Left kidney (tissue), 8 donors: ENCODE data around the gene TMEM238L. TPM values are rescaled to one million over a fixed set of nuclear protein-coding genes. Genes with fewer than 3 reads are reported as not detected.
"Not testable (repeated sequence)": the region's sequence is repeated elsewhere in the genome, so short reads cannot be mapped to it uniquely, and the experiment has no call there.

ENCODE experiments used
- DNase-seq: peaks from one replicate; pipeline ENCODE4 v3.0.0-alpha.2; 2013
- long read RNA-seq, 8 donors: transcript quantifications; one replicate each; lab custom pipeline, GENCODE V29; 2026
- polyA plus RNA-seq: library from polyadenylated mRNA; unstranded; fragments of 120-200 nt; gene quantifications from one replicate; pipeline ENCODE4 v1.2.1, GENCODE V29; 2013; ENCODE audit not compliant: insufficient read length

The TMEM238L gene, protein sequence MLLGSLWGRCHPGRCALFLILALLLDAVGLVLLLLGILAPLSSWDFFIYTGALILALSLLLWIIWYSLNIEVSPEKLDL
- 3.3 TPM for polyA plus RNA-seq
- long read RNA-seq, donor 1, partial matches to known transcripts = 0 of 1 reads
- long read RNA-seq, donor 1, other reads (novel, unspliced or antisense) = 0 of 1 reads
- long read RNA-seq, donor 2, partial matches to known transcripts = 0 of 4 reads
- long read RNA-seq, donor 2, other reads (novel, unspliced or antisense) = 0 of 4 reads
- long read RNA-seq, donor 3, partial matches to known transcripts = 0 of 1 reads
- long read RNA-seq, donor 3, other reads (novel, unspliced or antisense) = 0 of 1 reads
- long read RNA-seq, donor 4 = 0 reads
- long read RNA-seq, donor 5, partial matches to known transcripts = 0 of 2 reads
- long read RNA-seq, donor 5, other reads (novel, unspliced or antisense) = 0 of 2 reads
- long read RNA-seq, donor 6 = 0 reads
- long read RNA-seq, donor 7, partial matches to known transcripts = 0 of 2 reads
- long read RNA-seq, donor 7, other reads (novel, unspliced or antisense) = 0 of 2 reads
- long read RNA-seq, donor 8, partial matches to known transcripts = 0 of 2 reads
- long read RNA-seq, donor 8, other reads (novel, unspliced or antisense) = 0 of 2 reads

DNA sequence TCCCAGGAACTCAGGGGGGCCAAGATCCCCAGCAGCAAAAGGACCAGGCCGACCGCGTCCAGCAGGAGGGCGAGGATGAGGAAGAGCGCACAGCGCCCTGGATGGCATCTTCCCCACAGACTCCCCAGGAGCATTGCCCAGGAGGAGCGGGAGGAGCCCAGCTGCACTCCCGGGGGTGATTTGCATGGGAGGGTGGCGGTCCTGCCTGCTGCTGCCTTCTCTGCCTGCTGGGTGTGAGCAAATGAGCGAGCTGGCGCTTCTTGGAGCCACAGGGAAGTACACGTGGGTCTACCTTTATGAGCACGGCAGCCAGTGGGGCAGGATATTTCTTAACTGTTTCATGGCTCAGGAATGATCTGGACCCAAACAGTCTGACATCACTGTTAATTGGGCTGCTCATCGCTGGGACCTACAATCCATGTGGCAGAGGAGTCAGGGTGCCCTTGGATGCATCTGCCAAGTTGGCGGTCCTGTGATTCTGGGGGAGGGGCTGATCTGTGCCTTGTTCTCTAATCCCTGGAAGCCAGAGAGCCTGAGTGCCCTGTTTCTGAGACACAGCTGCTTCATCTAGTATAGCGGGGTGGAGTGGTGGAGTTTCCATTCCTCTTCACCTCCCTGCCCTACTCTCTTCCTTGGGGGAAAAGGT is at the start of gene TMEM238L:
Gene TMEM238L (minus strand): TSS at position 270 of the 646 bp plus-strand sequence. CDS start 136 bp downstream, at position 134.
- DNase-seq = no peak

DNA sequence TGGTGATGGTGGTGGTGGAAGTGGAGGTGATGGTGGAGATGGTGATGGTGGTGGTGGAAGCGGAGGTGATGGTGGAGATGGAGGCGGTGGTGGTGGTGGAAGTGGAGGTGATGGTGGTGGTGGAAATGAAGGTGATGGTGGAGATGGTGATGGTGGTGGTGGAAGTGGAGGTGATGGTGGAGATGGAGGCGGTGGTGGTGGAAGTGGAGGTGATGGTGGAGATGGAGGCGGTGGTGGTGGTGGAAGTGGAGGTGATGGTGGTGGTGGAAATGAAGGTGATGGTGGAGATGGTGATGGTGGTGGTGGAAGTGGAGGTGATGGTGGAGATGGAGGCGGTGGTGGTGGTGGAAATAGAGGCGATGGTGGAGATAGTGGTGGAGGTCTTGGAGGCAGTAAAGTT is 42.7 kb upstream of the TMEM238L start:
- not testable (repeated sequence) for DNase-seq

DNA sequence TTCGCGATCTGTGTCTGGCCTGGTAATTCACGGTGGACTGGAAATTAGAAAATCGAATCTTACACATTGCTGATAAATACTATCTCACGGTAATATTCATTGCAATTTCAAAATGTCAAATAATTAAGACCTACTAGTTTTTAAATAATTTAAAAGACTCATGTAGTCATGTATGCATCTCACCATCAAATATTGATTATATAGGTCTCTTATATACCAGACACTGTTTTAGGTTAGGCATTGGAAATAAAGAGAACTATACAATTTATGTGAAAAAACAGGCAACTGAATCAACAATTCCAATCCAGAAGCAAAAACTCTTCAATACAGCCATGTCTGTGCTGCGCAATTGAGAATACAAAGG is 41.5 kb upstream of the TMEM238L start:
- no peak for DNase-seq

DNA sequence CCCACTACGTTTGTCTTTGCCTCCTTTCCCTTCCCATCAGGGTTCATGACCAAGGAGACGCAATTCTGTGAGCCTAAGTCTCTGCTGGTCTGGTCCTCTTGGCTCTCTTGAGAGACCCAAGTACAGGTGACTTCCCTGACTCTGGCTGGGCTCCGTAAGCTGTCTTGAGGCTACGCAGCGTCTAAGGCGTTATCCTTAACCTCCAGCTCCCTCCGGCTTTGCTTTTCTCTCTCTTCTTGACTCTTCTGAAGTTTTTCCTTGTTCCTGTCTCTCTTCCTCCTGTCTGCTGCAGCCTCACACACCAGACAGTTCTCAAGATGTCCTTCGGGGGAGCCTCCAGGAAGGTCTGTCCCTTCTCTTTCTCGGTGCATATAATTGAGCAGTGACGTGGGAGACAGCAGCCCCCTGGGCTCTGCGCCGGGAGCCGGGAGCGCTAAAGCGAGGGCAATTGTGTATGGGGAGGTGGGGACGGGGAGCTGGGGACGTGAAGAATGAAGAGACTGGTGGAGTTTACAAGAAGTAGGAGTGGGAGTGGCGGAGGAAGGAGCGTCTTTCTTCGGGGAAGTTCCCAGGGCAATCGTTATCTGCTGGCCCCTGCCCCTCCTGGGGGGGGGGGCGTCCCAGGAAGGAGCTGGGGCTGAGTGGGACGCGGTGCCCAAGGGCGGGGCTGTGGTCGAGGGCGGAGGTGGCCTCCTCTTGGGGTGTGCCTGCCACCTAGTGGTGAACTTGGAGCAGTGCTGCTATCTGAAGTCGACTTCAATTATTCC is 40.9 kb upstream of the TMEM238L start:
- peak; percentile 63 for DNase-seq

DNA sequence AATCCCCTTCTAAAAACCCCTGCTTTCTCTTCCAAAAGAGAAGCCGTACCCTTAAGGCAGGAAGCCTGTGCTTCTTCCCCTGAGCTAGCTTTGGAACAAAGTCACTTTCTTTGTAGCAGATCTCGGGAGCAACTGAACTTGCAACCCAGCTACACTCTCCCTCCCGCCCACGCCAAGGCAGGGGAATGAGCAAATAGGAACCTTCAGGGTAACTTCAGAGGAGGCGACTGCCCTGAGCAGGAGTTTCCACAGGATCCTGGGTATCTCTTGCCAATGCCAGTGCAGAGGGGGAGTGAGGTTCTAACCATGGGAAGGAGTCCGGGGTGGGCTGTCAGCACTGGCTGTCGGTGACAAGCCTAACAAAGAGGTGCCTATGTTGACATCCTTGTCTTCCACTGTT is 39.9 kb upstream of the TMEM238L start:
- DNase-seq = peak; percentile 6

DNA sequence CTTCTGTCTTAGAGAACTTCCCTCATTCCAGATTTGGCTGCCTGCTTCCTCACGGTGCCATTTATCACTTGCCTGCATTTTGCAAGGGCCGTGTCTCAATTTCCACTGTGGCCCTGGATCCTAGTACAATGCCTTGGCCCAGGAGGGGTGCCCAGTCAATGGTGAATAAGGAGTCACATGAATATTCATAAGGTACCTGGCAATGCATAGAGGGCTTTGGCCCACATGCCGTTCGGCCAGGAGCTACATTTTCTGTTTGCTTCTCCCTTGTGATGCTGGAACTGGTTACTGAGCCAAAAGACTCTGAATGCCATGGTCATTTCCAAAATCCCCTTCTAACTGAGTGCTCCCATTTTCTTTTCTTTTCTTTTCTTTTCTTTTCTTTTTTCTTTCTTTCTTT is 38.8 kb upstream of the TMEM238L start:
- DNase-seq = no peak

DNA sequence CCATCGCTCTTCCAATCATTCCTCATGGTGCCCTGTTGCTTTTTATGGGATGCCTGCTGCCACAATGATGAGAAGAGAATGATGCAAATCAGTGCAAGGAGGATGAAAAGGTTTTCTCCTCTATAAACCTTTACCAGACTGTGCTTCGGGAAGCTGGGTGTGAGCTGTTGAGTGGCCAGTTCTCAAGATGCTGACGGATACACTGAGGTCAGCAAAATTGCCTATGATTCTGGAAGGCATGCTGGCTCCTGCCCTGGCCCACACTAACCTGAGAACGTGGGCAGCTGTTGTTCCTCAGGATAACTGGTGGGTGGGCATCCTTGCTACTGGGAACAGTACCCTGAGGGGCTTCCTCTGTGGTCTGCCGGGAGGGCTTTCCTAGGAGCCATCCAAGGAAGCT is 34.8 kb upstream of the TMEM238L start:
- no peak for DNase-seq

DNA sequence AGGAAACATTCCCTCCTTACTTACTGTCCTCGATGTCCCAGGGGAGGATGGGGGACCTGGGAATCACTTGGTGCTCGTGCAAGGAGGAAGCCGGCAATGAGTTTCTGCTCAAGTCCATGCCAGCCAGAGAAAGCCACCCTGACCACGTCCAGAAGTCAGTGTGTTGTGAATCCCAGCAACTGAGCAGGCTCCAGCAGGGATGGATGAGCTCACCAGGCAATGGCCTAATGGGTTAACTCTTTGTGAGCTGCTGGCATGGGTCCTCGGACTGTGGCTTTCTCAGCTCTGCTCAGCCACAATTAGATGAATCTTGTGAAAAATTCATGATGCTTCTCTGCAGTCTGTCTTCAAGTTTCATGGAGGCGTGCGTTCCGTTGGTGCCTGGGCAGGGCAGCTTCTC is 34.0 kb upstream of the TMEM238L start, which contains the start of gene PIRT:
Gene PIRT (minus strand): TSS at position 167 of the 400 bp plus-strand sequence. CDS start 12,442 bp downstream, outside the sequence.
- no peak for DNase-seq

DNA sequence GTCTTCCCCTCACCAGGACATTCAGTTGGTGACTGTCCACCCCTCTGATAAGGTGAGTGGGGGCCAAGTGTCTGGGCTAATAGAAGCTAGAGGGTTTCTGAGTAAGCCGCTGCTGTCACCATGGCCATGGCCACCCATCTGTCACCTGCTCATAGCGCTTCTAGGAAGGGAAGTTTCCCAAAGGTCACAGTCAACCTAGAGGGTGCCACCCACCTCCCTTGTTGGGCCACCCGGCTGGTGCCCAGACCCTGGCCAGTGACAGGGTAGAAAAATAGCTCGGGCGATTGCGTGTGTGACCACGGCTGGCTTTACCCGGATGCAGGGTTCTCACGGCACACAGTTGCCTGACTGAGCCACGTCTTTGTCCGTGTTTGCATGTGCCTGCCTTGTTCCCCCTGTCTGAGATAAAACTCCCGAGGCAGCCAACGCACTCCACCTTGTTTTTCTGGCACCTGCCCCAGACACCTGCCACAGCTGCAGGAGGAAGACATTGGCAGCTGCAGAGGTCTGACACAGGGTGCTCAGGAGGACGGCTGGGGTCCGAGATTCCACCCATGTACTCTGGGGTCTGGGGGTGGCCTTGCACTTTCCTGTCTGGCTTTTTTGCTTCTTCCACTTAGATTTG is 33.2 kb upstream of the TMEM238L start:
- no peak for DNase-seq

DNA sequence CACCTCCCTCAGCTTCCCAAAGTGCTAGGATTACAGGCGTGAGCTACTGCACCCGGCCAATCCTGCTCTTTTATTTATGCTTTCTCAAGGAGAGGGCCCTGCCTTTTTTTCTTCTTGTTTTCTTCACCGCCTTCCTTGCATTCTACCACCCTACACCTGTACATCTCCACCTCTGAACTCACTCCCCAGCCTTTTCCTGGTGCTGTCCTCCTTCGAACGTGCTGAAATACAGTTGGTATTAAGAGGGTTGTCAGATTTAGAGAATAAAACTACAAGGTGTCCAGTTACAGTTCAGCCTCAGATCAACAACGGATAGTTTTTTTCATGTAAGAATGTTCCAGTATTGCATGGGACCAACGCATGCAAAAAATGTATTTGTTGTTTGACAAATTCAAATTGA is 32.2 kb upstream of the TMEM238L start:
- peak; percentile 6 for DNase-seq

DNA sequence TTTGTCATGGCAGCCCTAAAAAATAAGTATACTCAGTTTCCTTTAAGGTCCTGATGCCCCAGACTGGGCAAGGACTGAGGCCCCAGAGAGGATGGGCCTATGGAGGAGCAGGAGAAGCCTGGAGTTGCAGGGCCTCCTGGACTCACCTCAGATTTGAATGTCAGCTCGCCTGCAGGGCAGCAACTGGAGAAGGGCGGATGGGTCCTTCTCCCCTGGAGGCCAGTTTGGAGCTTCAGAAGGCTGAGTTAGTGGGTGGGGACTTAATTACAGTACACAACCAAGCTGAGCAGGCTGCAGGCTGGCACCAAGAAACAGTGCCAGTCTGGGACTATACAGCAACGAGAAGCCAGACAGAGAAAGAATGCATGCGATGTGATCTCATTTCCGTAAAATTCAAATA is 27.8 kb upstream of the TMEM238L start:
- no peak for DNase-seq

DNA sequence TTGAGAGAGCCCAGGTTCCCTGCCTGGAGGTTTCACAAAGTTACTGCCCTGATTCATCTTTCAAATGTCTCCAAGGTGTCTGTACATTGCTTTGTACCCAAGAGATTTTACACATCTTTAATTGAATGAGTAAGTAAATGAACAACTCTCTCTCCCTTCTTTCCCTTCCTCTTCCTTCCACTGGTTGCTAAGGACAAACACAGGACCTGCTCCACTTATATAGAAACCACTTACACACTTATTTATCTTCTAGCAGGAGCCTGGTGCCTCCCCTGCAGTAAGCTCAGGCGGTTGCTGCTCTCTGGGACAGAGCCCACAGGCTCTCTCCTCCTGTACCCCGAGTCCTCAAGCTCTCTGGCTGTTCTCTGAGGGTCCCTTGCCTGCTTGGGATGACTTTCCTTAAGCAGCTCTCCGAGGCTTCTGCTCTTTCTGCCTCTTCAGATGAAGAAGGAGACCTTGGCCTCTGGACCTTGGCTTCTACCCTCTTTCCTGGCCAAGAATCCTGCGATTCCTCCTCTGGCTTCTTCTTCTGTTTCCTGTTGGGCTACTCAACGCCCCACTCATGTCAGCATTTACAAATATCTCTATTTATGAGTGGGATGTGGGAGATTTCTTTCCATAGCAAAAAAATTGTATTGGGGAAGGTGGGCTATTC is 24.1 kb upstream of the TMEM238L start:
- DNase-seq = no peak

DNA sequence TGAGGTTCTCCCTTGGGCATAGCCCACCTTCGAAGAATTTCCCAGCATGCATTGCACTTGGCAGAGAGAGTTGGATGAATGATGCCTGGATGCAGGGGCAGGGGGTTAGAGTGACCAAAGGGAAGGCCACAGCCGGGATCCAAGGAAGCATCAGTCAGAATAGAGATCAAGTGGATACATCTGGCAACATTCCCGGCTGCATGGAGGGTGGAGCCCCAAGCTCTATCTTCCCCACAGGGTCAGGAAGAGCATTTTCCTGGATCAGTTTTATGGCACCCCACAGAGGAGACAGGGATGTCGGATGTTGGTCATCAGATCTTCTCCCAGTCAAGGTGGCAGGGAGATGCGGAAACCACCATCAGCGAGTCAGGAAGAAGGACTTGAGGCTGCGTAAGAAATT is 21.0 kb upstream of the TMEM238L start:
- no peak for DNase-seq

DNA sequence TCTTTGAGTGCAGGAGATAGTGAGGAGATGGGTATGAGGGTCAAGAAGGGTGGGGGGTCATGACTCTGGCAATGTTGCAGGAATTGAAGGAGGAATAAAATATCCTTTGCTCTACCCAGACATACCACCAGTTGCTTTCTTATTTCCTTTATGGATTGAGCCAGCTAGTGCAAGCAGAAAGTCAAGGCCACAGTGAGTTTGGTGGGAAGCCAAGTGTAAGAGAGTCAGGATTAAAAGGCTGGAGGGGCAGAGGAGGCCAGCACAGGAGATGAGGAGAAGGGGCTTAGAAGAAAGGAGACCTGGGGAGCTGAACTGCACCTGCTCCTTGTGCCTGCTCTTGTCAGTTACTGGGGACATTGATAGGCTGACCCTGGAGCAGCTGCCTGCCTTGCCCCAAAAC is 17.9 kb upstream of the TMEM238L start:
- no peak for DNase-seq

DNA sequence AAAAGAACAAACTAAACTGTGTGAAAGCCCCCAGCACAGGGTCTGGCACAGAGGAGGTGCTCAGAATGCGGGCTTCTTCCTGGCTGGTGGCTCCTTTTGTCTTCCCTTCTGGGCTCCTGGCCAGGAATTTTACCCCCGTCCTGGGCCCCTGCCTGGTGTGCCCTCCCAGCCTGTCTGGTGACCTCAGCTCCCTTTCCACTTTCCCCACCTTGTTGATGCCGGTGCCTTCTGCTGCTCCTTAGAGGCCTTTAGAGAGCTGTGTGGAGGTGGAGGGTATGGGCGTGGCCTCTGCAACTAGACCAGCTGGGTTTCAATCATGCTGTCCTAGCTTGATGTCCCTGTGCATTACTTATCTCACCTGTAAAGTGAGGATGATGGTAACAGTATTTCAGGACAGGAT is 17.2 kb upstream of the TMEM238L start:
- no peak for DNase-seq

DNA sequence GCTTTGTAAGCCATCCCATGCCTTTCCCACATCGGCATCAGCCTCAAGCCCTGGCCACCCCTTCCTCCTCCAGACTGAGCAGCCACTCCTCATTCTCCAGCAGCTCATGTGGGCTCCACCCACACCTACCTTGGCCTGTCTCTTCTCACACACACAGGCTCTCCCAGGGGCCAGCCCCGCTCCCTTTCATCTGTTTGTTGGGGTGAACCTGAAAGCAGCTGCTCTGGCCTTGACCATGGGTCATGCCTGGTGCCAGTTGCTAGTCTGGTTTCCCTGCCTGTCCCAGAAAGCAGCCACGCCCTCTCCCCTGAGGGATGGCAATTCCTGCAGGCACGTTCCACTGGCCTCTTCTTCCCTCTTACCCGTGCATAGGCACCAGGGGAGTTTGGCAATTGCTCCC is 11.4 kb upstream of the TMEM238L start:
- DNase-seq = no peak

DNA sequence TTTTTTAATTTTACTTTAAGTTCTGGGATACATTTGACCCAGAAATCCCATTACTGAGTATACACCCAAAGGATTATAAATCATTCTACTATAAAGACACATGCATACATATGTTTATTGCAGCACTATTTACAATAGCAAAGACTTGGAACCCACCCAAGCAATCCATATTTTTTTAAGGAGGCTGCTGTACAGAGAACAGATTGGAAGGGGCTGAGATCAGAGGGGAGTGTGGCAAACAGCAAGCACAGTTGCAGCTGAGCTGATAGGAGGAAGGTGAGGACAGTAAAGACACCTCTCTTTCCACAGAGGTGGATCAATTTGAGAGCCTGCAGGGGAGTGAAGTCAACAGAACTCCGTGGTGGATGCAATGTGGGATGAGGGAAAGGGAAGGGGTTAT is 10.2 kb upstream of the TMEM238L start:
- DNase-seq = no peak

DNA sequence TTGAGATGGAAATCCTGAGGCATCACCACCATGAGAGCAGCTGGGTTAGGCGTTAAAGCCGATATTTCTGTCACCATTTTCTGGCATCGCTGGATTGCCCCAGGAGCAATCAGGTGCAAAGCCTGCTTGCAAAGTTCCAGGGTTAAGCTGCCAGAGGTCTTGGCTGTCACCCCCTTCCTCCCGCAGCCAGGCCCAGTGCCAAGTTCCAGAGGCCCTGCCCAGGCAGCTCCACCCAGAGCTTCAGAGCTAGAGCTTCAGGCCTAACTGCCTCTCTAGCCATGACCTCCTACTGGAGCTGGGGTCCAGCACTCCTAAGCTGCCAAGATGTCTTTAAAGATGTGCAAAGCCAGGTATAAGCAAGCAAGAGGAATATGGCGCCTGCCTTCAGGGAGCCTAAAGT is 8.8 kb upstream of the TMEM238L start:
- DNase-seq = no peak

DNA sequence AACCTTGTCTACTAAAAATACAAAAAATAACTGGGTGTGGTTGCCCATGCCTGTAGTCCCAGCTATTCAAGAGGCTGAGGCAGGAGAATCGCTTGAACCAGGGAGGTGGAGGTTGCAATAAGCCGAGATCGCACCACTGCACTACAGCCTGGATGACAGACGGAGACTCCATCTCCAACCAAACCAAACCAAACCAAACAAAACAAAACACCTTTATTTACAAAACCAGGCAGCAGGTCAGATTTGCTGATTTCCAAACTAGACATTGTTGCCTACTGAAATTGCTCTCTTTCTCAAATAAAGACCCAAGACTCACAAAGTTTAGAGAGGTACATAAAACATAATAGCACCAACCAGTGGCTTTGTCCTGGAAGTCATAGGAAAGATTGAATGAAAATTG is 5.7 kb upstream of the TMEM238L start:
- DNase-seq = no peak

DNA sequence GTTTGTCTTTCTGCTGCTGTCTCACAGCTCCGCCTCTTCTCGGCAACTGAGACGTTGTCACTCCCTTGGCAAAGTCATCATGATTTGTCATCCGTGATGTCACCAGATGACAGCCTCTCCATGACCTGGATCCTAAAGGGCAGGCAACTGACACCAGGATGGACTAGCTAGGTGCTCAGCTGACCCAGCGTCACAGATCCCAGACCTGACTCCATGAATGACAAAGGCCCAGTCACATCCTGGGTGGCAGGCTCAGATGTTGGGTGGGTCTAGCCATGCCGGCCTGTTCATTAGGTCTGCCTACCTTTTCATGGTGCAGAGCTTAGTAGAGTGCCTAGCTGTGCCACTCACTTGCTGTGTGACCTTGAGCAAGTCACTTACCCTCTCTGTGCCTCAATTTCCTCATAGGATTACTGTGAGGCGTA is 3.8 kb upstream of the TMEM238L start:
- no peak for DNase-seq

DNA sequence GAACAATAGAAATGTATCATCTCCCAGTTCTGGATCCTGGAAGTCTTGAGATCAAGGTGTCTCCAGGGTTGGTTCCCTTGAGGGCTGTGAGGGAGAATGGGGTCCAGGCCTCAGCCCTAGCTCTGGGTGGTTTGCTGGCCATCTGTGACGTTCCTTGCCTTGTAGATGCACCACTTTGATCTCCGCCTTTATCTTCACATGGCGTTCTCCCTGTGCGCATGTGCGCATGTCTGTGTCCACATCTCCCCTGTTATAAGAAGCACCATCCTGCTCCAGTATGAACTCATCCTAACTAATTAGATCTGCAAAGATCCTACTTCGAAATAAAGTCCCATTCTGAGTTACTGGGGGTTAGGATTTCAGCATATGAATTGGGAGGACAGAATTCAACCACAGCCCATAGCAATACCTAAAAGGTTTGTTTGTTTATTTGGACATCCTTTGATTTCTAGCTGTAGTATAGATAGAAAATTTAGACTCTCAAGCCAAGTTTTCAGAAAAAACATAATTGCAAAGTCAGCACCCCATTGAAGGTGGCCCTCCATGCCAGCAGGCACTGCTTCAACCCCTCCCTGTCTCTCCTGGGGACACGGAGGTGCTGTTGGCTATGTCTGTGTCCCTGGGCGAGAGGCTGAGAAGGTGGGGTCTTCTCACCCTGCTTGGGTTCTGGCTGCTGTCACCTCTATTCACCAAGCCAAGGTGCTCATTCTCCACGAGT is 2.8 kb upstream of the TMEM238L start:
- DNase-seq = no peak
